Activated CD4-positive, CD25-positive, alpha-beta regulatory T cell treated with anti-CD3 and anti-CD28 coated beads, Interleukin-2, amount 50 U/mL, for 16 hours (primary cell): ENCODE data around the gene AOX1.
"Not testable (repeated sequence)": the region's sequence is repeated elsewhere in the genome, so short reads cannot be mapped to it uniquely, and the experiment has no call there.

Experiments used
- DNase-seq: peaks from one replicate; pipeline ENCODE4 v3.0.0-alpha.2; 2020; ENCODE audit warnings: low read depth, low spot score

AOX1 gene

GRCh38 chr2:200602584-200602983, 16.8 kb downstream of the AOX1 start:
- DNase-seq = no peak

GRCh38 chr2:200603972-200604371, 18.2 kb downstream of the AOX1 start:
- no peak for DNase-seq

GRCh38 chr2:200604571-200605255, 18.9 kb downstream of the AOX1 start:
- no peak for DNase-seq

GRCh38 chr2:200608341-200609027, 22.7 kb downstream of the AOX1 start:
- no peak for DNase-seq

GRCh38 chr2:200609028-200609614, 23.3 kb downstream of the AOX1 start:
- no peak for DNase-seq

- not testable (repeated sequence) for DNase-seq
Observed at GRCh38 chr2:200610217-200610616, 24.4 kb downstream of the AOX1 start.

- DNase-seq = no peak
Observed at GRCh38 chr2:200613692-200614091, 27.9 kb downstream of the AOX1 start.

GRCh38 chr2:200614249-200614648, 28.4 kb downstream of the AOX1 start:
- no peak for DNase-seq

GRCh38 chr2:200615247-200615646, 29.4 kb downstream of the AOX1 start:
- no peak for DNase-seq

GRCh38 chr2:200616193-200616592, 30.4 kb downstream of the AOX1 start:
- no peak for DNase-seq

GRCh38 chr2:200616656-200617055, 30.8 kb downstream of the AOX1 start:
- DNase-seq = no peak

- DNase-seq = no peak
Observed at GRCh38 chr2:200617156-200618053, 31.6 kb downstream of the AOX1 start.

- DNase-seq = no peak
Observed at GRCh38 chr2:200618054-200618419, 32.2 kb downstream of the AOX1 start.

- no peak for DNase-seq
Observed at GRCh38 chr2:200618590-200619021, 32.8 kb downstream of the AOX1 start.

GRCh38 chr2:200619279-200619678, 33.5 kb downstream of the AOX1 start:
- DNase-seq = no peak

GRCh38 chr2:200620606-200621390, 35.0 kb downstream of the AOX1 start:
- no peak for DNase-seq

GRCh38 chr2:200622106-200622505, 36.3 kb downstream of the AOX1 start:
- no peak for DNase-seq

- no peak for DNase-seq
Observed at GRCh38 chr2:200624026-200624425, 38.2 kb downstream of the AOX1 start.

- DNase-seq = no peak
Observed at GRCh38 chr2:200624658-200625057, 38.8 kb downstream of the AOX1 start.

GRCh38 chr2:200625282-200625681, 39.5 kb downstream of the AOX1 start:
- DNase-seq = no peak

GRCh38 chr2:200625958-200626363, 40.1 kb downstream of the AOX1 start:
- DNase-seq = no peak
